PFSK-1 (cell line): Measurements from ENCODE around the gene TMEM190.

Experiments
- FOXP2 ChIP-seq: optimal IDR thresholded peaks from 2 replicates; pipeline ENCODE3; 2011; ENCODE audit warnings: borderline replicate concordance, control low read depth, inconsistent platforms; ENCODE audit not compliant: insufficient read depth; ENCODE audit errors: extremely low read length, extremely low read depth
- POLR2AphosphoS5 ChIP-seq: IDR thresholded peaks from 2 replicates; pipeline ENCODE4 v1.6.1; 2012; ENCODE audit warnings: low read depth, mild to moderate bottlenecking, control low read depth, low read length, moderate library complexity
- REST ChIP-seq, 2 experiments: IDR thresholded peaks; 2 replicates each; pipeline versions ENCODE4 v1.6.1 to v1.8.0; 2011 to 2012; ENCODE audit warnings: low read depth in 2 of 2, low read length in 2 of 2, control low read depth in 1 of 2, inconsistent platforms in 1 of 2, mild to moderate bottlenecking in 1 of 2, moderate library complexity in 1 of 2; ENCODE audit not compliant: insufficient read depth in 1 of 2
- TAF1 ChIP-seq: IDR thresholded peaks from 2 replicates; pipeline ENCODE4 v1.6.1; 2012; ENCODE audit warnings: low read length, control low read depth, borderline replicate concordance; ENCODE audit not compliant: insufficient read depth

GRCh38 chr19:55391702-55392615, 15.3 kb downstream of the TMEM190 start:
- TF ChIP-seq POLR2AphosphoS5 (no peak; the same call in 1 of the 2 replicates), TAF1 (no peak), REST (IDR thresholded peaks at IDR 0.05; ENCODE audit: insufficient read depth in 1 of 2, low read depth in 2 of 2, low read length in 2 of 2) (no peak), FOXP2 (no peak)
